Measurements from ENCODE around the gene TOMM6. TPM values are rescaled to one million over a fixed set of nuclear protein-coding genes. Genes with fewer than 3 reads are reported as not detected.

The TOMM6 gene
- polyA plus RNA-seq, 2 donors = 179 to 226 TPM

- Histone ChIP-seq H3K27me3 (ENCODE audit: control insufficient read depth in 1 of 2, insufficient read depth in 2 of 2, low read length in 2 of 2) (no peaks in the 10 kb centered on the region), H3K36me3 (ENCODE audit: control insufficient read depth in 2 of 2, insufficient read depth in 2 of 2, low read length in 1 of 2) (no peaks in the 10 kb centered on the region), H3K9me3 (ENCODE audit: control insufficient read depth in 2 of 2, insufficient read depth in 1 of 2, low read depth in 1 of 2, low read length in 1 of 2) (no peaks in the 10 kb centered on the region), H3K4me1 (ENCODE audit: control insufficient read depth in 2 of 2, insufficient read depth in 2 of 2, low read length in 1 of 2) (no peaks in the 10 kb centered on the region), H3K27ac (ENCODE audit: low read depth in 2 of 2, low read length in 1 of 2) (no peak overlapping the region), H3K4me3 (ENCODE audit: low read depth in 1 of 2, low read length in 2 of 2) (no peak overlapping the region)
- WGBS, 2 donors = 91 to 96% methylated on average over 6 of the region's 6 CpGs
Measured at GRCh38 chr6:41748102-41748477, 39.4 kb upstream of the TOMM6 start.

GRCh38 chr6:41748542-41748941 lies 39.0 kb upstream of the TOMM6 start:
- 49 to 68% methylated on average over 3 of the region's 3 CpGs for WGBS, 2 donors
- Histone ChIP-seq H3K9me3 (ENCODE audit: control insufficient read depth in 2 of 2, insufficient read depth in 1 of 2, low read depth in 1 of 2, low read length in 1 of 2) (no peaks in the 10 kb centered on the region), H3K36me3 (ENCODE audit: control insufficient read depth in 2 of 2, insufficient read depth in 2 of 2, low read length in 1 of 2) (no peaks in the 10 kb centered on the region), H3K27me3 (ENCODE audit: control insufficient read depth in 1 of 2, insufficient read depth in 2 of 2, low read length in 2 of 2) (no peaks in the 10 kb centered on the region), H3K27ac (ENCODE audit: low read depth in 2 of 2, low read length in 1 of 2) (no peak overlapping the region), H3K4me3 (ENCODE audit: low read depth in 1 of 2, low read length in 2 of 2) (no peak overlapping the region), H3K4me1 (ENCODE audit: control insufficient read depth in 2 of 2, insufficient read depth in 2 of 2, low read length in 1 of 2) (no peaks in the 10 kb centered on the region)

- Histone ChIP-seq H3K4me3 (ENCODE audit: low read depth in 1 of 2, low read length in 2 of 2) (no peak overlapping the region), H3K9me3 (ENCODE audit: control insufficient read depth in 2 of 2, insufficient read depth in 1 of 2, low read depth in 1 of 2, low read length in 1 of 2) (no peaks in the 10 kb centered on the region), H3K27ac (ENCODE audit: low read depth in 2 of 2, low read length in 1 of 2) (no peak overlapping the region), H3K27me3 (ENCODE audit: control insufficient read depth in 1 of 2, insufficient read depth in 2 of 2, low read length in 2 of 2) (no peaks in the 10 kb centered on the region), H3K4me1 (ENCODE audit: control insufficient read depth in 2 of 2, insufficient read depth in 2 of 2, low read length in 1 of 2) (no peaks in the 10 kb centered on the region), H3K36me3 (ENCODE audit: control insufficient read depth in 2 of 2, insufficient read depth in 2 of 2, low read length in 1 of 2) (no peaks in the 10 kb centered on the region)
- WGBS, 2 donors = 95 to 97% methylated on average over 3 of the region's 3 CpGs
Measured at GRCh38 chr6:41750374-41750773, 37.1 kb upstream of the TOMM6 start.

DNA sequence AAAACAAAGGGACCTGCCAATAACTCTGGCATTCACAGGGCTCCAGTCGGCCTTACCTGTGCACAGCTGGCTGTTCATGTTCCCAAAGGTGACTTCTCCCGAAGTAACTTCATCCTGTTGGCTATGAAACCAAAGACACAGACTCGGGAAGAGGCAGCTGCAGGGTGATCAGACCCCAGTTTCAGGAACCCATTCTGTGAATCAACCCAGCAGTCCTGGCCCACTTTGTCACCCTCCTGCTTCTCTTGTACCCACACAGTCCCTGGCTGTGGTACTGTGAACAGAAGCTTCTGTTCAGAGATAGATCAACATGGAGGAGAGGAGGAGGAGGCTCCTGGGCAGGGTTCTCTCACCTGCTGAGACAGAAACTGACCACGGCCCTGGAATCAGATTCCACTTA lies 31.6 kb upstream of the TOMM6 start:
- Histone ChIP-seq H3K4me3 (ENCODE audit: low read depth in 1 of 2, low read length in 2 of 2) (no peak overlapping the region), H3K9me3 (ENCODE audit: control insufficient read depth in 2 of 2, insufficient read depth in 1 of 2, low read depth in 1 of 2, low read length in 1 of 2) (no peaks in the 10 kb centered on the region), H3K27ac (ENCODE audit: low read depth in 2 of 2, low read length in 1 of 2) (no peak overlapping the region), H3K27me3 (ENCODE audit: control insufficient read depth in 1 of 2, insufficient read depth in 2 of 2, low read length in 2 of 2) (no peaks in the 10 kb centered on the region), H3K4me1 (ENCODE audit: control insufficient read depth in 2 of 2, insufficient read depth in 2 of 2, low read length in 1 of 2) (no peaks in the 10 kb centered on the region), H3K36me3 (ENCODE audit: control insufficient read depth in 2 of 2, insufficient read depth in 2 of 2, low read length in 1 of 2) (no peaks in the 10 kb centered on the region)
- WGBS, 2 donors = 66 to 75% methylated on average over 4 of the region's 4 CpGs

DNA sequence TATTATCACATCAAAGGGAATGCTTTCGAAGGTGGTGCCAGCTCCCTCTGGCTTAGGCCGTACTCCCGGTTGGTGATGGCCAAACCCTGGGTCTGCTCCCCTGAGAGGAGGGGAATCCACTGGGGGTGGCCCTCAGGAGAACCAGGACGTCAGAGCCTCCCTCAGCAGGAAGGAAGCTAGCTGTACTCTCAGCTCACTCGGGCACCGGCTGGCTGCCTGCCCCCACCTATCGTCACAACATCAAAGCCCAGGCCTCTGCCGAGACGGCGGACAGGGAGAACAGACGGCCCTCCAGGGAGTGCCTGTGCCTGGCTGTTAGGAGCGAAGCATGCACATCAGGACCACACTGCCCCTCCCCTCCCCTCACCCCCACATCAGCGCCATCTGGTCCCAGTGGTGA lies 31.1 kb upstream of the TOMM6 start:
- WGBS, 2 donors = 66 to 70% methylated on average over 13 of the region's 13 CpGs
- H3K27ac ChIP-seq (ENCODE audit: low read depth in 2 of 2, low read length in 1 of 2) = no peak overlapping the region
- no peak overlapping the region for H3K4me3 ChIP-seq (ENCODE audit: low read depth in 1 of 2, low read length in 2 of 2)
- no peaks in the 10 kb centered on the region for H3K9me3 ChIP-seq (ENCODE audit: control insufficient read depth in 2 of 2, insufficient read depth in 1 of 2, low read depth in 1 of 2, low read length in 1 of 2)
- no peaks in the 10 kb centered on the region for H3K36me3 ChIP-seq (ENCODE audit: control insufficient read depth in 2 of 2, insufficient read depth in 2 of 2, low read length in 1 of 2)
- H3K27me3 ChIP-seq (ENCODE audit: control insufficient read depth in 1 of 2, insufficient read depth in 2 of 2, low read length in 2 of 2) = no peaks in the 10 kb centered on the region
- H3K4me1 ChIP-seq (ENCODE audit: control insufficient read depth in 2 of 2, insufficient read depth in 2 of 2, low read length in 1 of 2) = no peaks in the 10 kb centered on the region

- H3K36me3 ChIP-seq (ENCODE audit: control insufficient read depth in 2 of 2, insufficient read depth in 2 of 2, low read length in 1 of 2) = no peaks in the 10 kb centered on the region
- 86 to 88% methylated on average over 6 of the region's 6 CpGs for WGBS, 2 donors
- no peaks in the 10 kb centered on the region for H3K4me1 ChIP-seq (ENCODE audit: control insufficient read depth in 2 of 2, insufficient read depth in 2 of 2, low read length in 1 of 2)
- H3K27ac ChIP-seq (ENCODE audit: low read depth in 2 of 2, low read length in 1 of 2) = no peak overlapping the region
- no peak overlapping the region for H3K4me3 ChIP-seq (ENCODE audit: low read depth in 1 of 2, low read length in 2 of 2)
- no peaks in the 10 kb centered on the region for H3K9me3 ChIP-seq (ENCODE audit: control insufficient read depth in 2 of 2, insufficient read depth in 1 of 2, low read depth in 1 of 2, low read length in 1 of 2)
- no peaks in the 10 kb centered on the region for H3K27me3 ChIP-seq (ENCODE audit: control insufficient read depth in 1 of 2, insufficient read depth in 2 of 2, low read length in 2 of 2)
Measured at GRCh38 chr6:41757271-41757670, 30.2 kb upstream of the TOMM6 start.

DNA sequence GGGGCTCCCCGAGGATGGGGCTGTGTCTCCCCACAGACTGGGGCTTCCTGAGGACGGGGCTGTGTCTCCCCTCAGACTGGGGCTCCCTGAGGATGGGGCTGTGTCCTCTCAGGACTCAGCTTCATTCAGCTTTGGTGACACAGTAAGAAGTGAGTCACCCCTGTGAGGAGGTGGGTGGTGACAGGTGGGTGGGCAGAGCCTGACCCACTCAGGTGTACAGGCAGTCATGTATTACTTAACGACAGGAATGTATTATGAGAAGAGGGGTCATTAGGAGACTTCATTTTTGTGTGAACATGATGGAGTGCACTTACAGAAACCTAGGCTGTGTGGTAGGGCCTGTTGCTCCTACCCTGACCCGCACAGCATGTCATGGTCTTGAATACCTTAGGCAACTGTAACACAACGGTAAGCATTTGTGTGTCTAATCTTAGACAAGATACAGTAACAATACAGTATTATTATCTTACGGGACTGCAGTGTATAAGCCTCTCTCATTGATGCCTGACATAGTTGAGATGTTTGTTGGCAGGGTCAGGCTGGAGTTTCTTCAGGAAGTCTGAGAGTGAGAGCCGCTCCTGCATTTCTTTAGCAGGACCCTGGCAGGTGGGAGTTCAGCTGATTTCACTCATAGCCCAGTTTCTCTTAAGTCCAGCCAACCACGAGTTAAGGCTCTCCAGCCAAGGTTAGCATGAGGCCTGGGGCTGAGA lies 29.4 kb upstream of the TOMM6 start:
- H3K27ac ChIP-seq (ENCODE audit: low read depth in 2 of 2, low read length in 1 of 2) = no peak overlapping the region
- WGBS, 2 donors = 69 to 76% methylated on average over 8 of the region's 8 CpGs

GRCh38 chr6:41758641-41759035 lies 28.9 kb upstream of the TOMM6 start:
- Histone ChIP-seq H3K4me3 (ENCODE audit: low read depth in 1 of 2, low read length in 2 of 2) (no peak overlapping the region), H3K9me3 (ENCODE audit: control insufficient read depth in 2 of 2, insufficient read depth in 1 of 2, low read depth in 1 of 2, low read length in 1 of 2) (no peaks in the 10 kb centered on the region), H3K27me3 (ENCODE audit: control insufficient read depth in 1 of 2, insufficient read depth in 2 of 2, low read length in 2 of 2) (no peaks in the 10 kb centered on the region), H3K36me3 (ENCODE audit: control insufficient read depth in 2 of 2, insufficient read depth in 2 of 2, low read length in 1 of 2) (no peaks in the 10 kb centered on the region), H3K27ac (ENCODE audit: low read depth in 2 of 2, low read length in 1 of 2) (no peak overlapping the region), H3K4me1 (ENCODE audit: control insufficient read depth in 2 of 2, insufficient read depth in 2 of 2, low read length in 1 of 2) (no peaks in the 10 kb centered on the region)
- 87 to 90% methylated on average over 6 of the region's 6 CpGs for WGBS, 2 donors

More for the DNA sequence above, 29.4 kb upstream of the TOMM6 start:
- Histone ChIP-seq H3K4me3 (ENCODE audit: low read depth in 1 of 2, low read length in 2 of 2) (no peak overlapping the region), H3K9me3 (ENCODE audit: control insufficient read depth in 2 of 2, insufficient read depth in 1 of 2, low read depth in 1 of 2, low read length in 1 of 2) (no peaks in the 10 kb centered on the region), H3K36me3 (ENCODE audit: control insufficient read depth in 2 of 2, insufficient read depth in 2 of 2, low read length in 1 of 2) (no peaks in the 10 kb centered on the region), H3K4me1 (ENCODE audit: control insufficient read depth in 2 of 2, insufficient read depth in 2 of 2, low read length in 1 of 2) (no peaks in the 10 kb centered on the region), H3K27me3 (ENCODE audit: control insufficient read depth in 1 of 2, insufficient read depth in 2 of 2, low read length in 2 of 2) (no peaks in the 10 kb centered on the region)

GRCh38 chr6:41759106-41759904 lies 28.2 kb upstream of the TOMM6 start:
- H3K27ac ChIP-seq (ENCODE audit: low read depth in 2 of 2, low read length in 1 of 2) = no peak overlapping the region
- H3K36me3 ChIP-seq (ENCODE audit: control insufficient read depth in 2 of 2, insufficient read depth in 2 of 2, low read length in 1 of 2) = no peaks in the 10 kb centered on the region
- 85 to 90% methylated on average over 13 of the region's 13 CpGs for WGBS, 2 donors
- no peaks in the 10 kb centered on the region for H3K9me3 ChIP-seq (ENCODE audit: control insufficient read depth in 2 of 2, insufficient read depth in 1 of 2, low read depth in 1 of 2, low read length in 1 of 2)
- H3K4me3 ChIP-seq (ENCODE audit: low read depth in 1 of 2, low read length in 2 of 2) = no peak overlapping the region
- no peaks in the 10 kb centered on the region for H3K27me3 ChIP-seq (ENCODE audit: control insufficient read depth in 1 of 2, insufficient read depth in 2 of 2, low read length in 2 of 2)
- H3K4me1 ChIP-seq (ENCODE audit: control insufficient read depth in 2 of 2, insufficient read depth in 2 of 2, low read length in 1 of 2) = no peaks in the 10 kb centered on the region
